ENCODE data around the gene OPCML. TPM values are rescaled to one million over a fixed set of nuclear protein-coding genes. Genes with fewer than 3 reads are reported as not detected.

OPCML gene
- total RNA-seq, 1 donor from 2014 or later, result 2.7 TPM

GRCh38 chr11:133474461-133474860 is 57.8 kb downstream of the OPCML start:
- Mint-ChIP-seq H3K4me3 (ENCODE audit: unreplicated experiment) (no peak overlapping the region), H3K27ac (ENCODE audit: unreplicated experiment) (no peak overlapping the region), H3K9me3 (ENCODE audit: low read depth) (no peaks in the 10 kb centered on the region), H3K4me1 (ENCODE audit: low read depth) (no peaks in the 10 kb centered on the region), H3K27me3 (ENCODE audit: low read depth) (peaks cover 2% of the 10 kb centered on the region), H3K36me3 (ENCODE audit: low read depth) (no peaks in the 10 kb centered on the region)
- DNase-seq (ENCODE audit: low spot score), result no peak
- no peak for TF ChIP-seq CTCF (IDR thresholded peaks at IDR 0.05)

- Mint-ChIP-seq H3K27me3 (ENCODE audit: low read depth) (no peaks in the 10 kb centered on the region), H3K36me3 (ENCODE audit: low read depth) (no peaks in the 10 kb centered on the region), H3K4me1 (ENCODE audit: low read depth) (no peaks in the 10 kb centered on the region), H3K9me3 (ENCODE audit: low read depth) (no peaks in the 10 kb centered on the region), H3K4me3 (ENCODE audit: unreplicated experiment) (no peak overlapping the region), H3K27ac (ENCODE audit: unreplicated experiment) (no peak overlapping the region)
- no peak for TF ChIP-seq CTCF (IDR thresholded peaks at IDR 0.05)
- no peak for DNase-seq (ENCODE audit: low spot score)
Observed at GRCh38 chr11:133467686-133468085, 64.6 kb downstream of the OPCML start.

- no peak for TF ChIP-seq CTCF (IDR thresholded peaks at IDR 0.05)
- Mint-ChIP-seq H3K4me3 (ENCODE audit: unreplicated experiment) (no peak overlapping the region), H3K9me3 (ENCODE audit: low read depth) (no peaks in the 10 kb centered on the region), H3K27me3 (ENCODE audit: low read depth) (no peaks in the 10 kb centered on the region), H3K27ac (ENCODE audit: unreplicated experiment) (no peak overlapping the region), H3K36me3 (ENCODE audit: low read depth) (no peaks in the 10 kb centered on the region), H3K4me1 (ENCODE audit: low read depth) (no peaks in the 10 kb centered on the region)
- DNase-seq (ENCODE audit: low spot score), result no peak
Observed at GRCh38 chr11:133443206-133443747, 89.0 kb downstream of the OPCML start.

GRCh38 chr11:133441964-133442660 is 90.2 kb downstream of the OPCML start:
- no peak for DNase-seq (ENCODE audit: low spot score)
- no peaks in the 10 kb centered on the region for H3K9me3 Mint-ChIP-seq (ENCODE audit: low read depth)
- no peak for TF ChIP-seq CTCF (IDR thresholded peaks at IDR 0.05)
- no peaks in the 10 kb centered on the region for H3K27me3 Mint-ChIP-seq (ENCODE audit: low read depth)
- H3K36me3 Mint-ChIP-seq (ENCODE audit: low read depth), result no peaks in the 10 kb centered on the region
- H3K27ac Mint-ChIP-seq (ENCODE audit: unreplicated experiment), result no peak overlapping the region
- no peaks in the 10 kb centered on the region for H3K4me1 Mint-ChIP-seq (ENCODE audit: low read depth)
- H3K4me3 Mint-ChIP-seq (ENCODE audit: unreplicated experiment), result no peak overlapping the region

- no peak overlapping the region for H3K27ac Mint-ChIP-seq (ENCODE audit: unreplicated experiment)
- H3K4me1 Mint-ChIP-seq (ENCODE audit: low read depth), result no peaks in the 10 kb centered on the region
- no peak for DNase-seq (ENCODE audit: low spot score)
- H3K9me3 Mint-ChIP-seq (ENCODE audit: low read depth), result no peaks in the 10 kb centered on the region
- no peaks in the 10 kb centered on the region for H3K36me3 Mint-ChIP-seq (ENCODE audit: low read depth)
- TF ChIP-seq CTCF (IDR thresholded peaks at IDR 0.05), result no peak
- no peaks in the 10 kb centered on the region for H3K27me3 Mint-ChIP-seq (ENCODE audit: low read depth)
- no peak overlapping the region for H3K4me3 Mint-ChIP-seq (ENCODE audit: unreplicated experiment)
Observed at GRCh38 chr11:133425992-133426391, 106.3 kb downstream of the OPCML start.
